GM21529 (cell line): ENCODE data around the gene LAIR1.
"Not testable (repeated sequence)": the region's sequence is repeated elsewhere in the genome, so short reads cannot be mapped to it uniquely, and the experiment has no call there.

Experiments used
- ATAC-seq: cut with Tn5 transposase; IDR thresholded peaks from one replicate; pipeline ENCODE4 v1.9.1; 2021; ENCODE audit not compliant: unreplicated experiment

Gene LAIR1, protein sequence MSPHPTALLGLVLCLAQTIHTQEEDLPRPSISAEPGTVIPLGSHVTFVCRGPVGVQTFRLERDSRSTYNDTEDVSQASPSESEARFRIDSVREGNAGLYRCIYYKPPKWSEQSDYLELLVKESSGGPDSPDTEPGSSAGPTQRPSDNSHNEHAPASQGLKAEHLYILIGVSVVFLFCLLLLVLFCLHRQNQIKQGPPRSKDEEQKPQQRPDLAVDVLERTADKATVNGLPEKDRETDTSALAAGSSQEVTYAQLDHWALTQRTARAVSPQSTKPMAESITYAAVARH

DNA sequence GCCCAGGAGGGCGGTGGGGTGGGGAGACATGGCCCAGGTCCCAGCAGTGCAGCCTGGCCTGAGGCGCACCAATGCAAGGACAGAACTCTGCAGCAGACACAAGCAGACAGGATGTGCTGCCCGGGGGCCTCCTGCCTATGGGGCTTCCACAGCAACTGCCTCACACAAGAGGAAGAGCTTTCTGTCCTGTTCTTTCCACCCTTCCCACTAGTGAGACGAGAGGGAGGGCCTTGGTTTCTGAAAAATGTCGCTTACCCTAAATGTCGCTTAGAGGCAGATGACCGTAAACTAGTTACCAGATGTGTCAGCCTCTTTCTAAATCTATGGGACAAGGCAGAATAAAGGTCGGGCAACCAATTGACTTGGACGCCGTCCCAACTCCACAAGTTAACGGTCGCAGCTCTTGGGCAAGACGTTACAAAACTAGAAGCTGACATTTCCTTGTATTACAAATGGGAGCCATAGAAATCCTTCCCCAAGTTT lies at the start of gene LAIR1:
Gene LAIR1 (minus strand): TSS at position 157 of the 483 bp plus-strand sequence. CDS start 127 bp downstream, at position 30.
- ATAC-seq = no peak

GRCh38 chr19:54414156-54414555 lies 49.4 kb upstream of the LAIR1 start:
- no peak for ATAC-seq

- ATAC-seq = no peak
These were observed 48.1 kb upstream of the LAIR1 start for GRCh38 chr19:54412877-54413276.

GRCh38 chr19:54411033-54411432 lies 46.3 kb upstream of the LAIR1 start:
- no peak for ATAC-seq

GRCh38 chr19:54408456-54409026 lies 43.8 kb upstream of the LAIR1 start:
- ATAC-seq = no peak

DNA sequence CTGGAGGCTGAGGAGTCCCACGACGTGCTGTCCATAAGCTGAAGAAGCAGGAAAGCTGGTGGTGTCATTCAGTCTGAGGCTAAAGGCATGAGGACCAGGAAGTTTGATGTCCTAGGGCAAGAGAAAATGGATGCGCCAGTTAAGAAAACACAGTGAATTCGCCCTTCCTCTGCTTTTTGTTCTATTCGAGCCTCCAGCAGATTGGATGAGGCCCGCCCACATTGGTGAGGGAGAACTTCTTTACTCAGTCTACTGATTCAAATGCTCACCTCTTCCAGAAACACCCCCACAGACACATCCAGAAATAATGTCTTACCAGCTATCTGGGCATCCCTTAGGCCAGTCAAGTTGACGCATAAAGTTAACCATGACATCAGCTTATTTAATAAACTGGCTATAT lies 43.0 kb upstream of the LAIR1 start:
- no peak for ATAC-seq

DNA sequence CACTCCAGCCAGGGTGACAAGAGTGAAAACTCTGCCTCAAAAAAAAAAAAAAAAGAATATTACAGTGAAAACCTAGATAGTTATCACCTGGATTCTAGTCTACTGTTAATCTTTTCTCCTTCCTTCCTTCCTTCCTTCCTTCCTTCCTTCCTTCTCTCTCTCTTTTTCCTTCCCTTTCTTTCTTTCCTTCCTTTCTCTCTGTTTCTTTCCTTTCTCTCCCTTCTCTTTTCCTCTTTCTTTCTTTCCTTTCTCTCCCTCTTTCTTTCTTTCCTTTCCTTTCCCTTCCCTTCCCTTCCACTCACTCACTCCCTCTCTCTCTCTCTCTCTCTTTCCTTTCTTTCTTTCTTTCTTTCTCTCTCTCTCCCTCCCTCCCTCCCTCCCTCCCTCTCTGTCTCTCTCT lies 40.9 kb upstream of the LAIR1 start:
- ATAC-seq = no peak

DNA sequence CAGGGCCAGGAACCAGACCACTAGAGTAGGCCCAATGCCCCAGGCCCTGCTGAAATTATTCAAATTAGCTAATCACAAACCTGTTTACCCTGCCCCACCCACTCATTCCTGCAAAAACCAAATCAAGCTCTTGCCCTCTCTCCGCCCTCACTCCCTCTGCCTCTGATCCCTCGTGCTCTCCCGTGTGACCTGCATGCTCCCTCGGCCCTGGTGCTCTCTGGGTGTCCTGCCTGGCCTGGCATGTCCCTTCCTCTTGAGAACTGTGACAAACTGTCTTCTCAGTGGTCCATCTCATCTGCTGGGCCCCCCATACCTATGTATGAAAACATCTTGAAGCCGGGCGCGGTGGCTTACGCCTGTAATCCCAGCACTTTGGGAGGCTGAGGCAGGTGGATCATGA lies 38.3 kb upstream of the LAIR1 start:
- no peak for ATAC-seq

- ATAC-seq = no peak
These were observed 36.2 kb upstream of the LAIR1 start for GRCh38 chr19:54400913-54401312.

DNA sequence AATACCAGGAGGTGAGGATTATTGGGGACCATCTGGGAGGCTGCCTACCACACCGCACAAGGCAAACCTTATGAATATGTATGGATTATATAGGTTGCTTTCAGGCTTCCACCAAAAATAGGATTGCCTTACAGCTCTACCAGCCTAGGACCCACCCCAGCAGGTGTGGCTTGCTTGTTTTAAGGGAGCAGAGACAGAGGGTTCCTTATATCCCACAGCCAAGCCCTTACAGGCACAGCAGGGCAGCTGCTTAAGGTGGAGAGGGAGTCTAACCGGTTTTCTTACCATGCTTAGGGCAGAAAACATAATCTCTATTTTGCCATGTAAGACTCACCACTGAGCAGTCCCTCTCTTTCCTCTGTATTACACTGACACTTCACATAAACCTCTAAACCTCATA lies 34.5 kb upstream of the LAIR1 start:
- no peak for ATAC-seq

DNA sequence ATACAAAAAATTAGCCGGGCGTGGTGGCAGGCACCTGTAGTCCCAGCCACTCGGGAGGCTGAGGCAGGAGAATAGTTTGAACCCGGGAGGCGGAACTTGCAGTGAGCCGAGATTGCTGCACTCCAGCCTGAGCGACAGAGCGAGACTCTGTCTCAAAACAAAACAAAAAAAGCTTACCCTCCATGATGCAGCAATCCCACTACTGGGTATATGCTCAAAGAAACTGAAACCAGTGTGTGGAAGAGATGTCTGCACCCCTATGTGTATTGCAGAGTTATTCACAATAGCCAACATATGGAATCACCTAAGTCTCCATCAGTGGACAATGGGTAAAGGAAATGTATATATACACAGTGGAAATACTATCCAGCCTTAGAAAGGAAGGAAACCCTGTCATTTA lies 31.0 kb upstream of the LAIR1 start:
- no peak for ATAC-seq

DNA sequence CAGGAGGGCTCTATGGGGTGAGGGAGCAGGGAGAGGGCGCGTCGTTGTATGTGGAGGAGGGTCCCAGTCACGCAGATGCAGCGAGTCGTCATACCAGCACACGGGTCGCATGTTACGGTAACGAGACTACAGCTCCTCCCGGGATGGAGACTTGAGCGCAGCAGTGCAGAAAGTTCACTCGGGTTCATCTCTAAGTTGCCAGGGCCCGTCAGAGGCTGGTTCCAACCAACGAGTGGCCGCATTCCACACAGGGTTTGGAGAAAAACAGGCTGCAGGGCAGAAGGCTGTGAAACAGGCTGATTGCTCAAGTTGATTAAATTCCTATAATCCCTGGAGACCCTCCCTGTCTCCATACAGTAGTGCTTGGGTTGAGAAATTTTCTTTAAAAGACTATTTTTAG lies 28.6 kb upstream of the LAIR1 start:
- no peak for ATAC-seq

DNA sequence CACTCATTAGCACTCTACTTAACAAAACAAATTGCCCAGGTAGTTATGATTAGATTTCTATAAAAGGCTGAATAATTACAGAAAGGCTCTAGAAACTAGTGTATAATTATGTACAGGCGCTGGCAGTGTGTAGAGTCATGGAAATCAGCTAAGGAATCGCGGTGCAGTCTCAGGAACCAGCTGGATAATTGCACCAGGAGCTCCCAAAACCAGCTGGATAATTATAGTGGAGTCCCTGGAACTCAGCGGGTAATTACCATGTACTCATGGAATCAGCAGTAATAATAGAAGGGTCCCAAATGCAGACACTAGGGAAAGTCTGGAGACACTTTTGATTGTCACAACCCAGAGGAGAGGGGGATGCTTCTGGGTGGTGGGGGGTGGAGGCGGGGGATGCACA lies 27.4 kb upstream of the LAIR1 start:
- no peak for ATAC-seq

DNA sequence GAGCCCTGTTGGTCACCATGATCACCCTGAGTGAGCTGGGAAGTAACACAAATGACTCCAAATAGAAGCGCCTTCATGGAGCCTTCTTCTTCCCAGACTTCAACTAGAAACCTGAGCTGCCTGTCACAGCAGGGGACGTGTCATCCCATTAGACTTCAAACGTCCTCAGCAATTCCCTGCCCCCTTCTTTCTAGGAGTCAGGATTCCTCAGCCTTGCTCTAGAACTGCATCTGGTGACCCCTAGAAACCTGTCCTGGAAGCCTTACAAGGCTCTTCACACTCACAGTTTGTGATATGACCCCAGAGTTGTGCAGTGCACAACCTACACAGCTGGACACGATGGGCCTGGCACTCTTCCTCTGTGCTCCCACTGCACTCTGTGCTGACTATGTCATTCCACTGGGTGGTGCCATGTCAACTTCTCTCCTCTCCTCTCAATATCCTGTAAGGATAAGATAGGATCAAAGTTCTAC lies 26.9 kb upstream of the LAIR1 start:
- ATAC-seq = no peak

- ATAC-seq = no peak
These were observed 26.3 kb upstream of the LAIR1 start for GRCh38 chr19:54390942-54391577.

DNA sequence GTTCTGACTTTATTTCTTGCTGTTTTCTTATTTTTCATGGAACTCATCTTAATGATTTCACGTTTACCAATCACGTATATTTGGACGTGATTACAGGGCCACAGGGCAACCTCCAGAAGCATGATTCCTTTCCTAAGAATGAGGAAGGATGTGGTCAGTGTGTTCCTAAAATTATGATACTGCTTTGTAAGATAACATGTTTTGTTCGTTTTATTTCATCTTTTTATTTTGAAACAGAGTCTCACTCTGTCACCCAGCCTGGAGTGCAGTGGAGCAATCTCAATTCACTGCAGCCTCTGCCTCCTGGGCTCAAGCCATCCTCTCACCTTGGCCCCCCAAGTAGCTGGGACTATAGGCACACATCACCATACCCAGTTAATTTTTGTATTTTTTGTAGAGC lies 24.8 kb upstream of the LAIR1 start:
- no peak for ATAC-seq

- no peak for ATAC-seq
These were observed 24.0 kb upstream of the LAIR1 start for GRCh38 chr19:54388802-54389139.

- ATAC-seq = no peak
These were observed 23.5 kb upstream of the LAIR1 start for GRCh38 chr19:54387991-54388801.

- ATAC-seq = no peak
These were observed 18.6 kb upstream of the LAIR1 start for GRCh38 chr19:54383330-54383729.

- not testable (repeated sequence) for ATAC-seq
These were observed 17.3 kb upstream of the LAIR1 start for GRCh38 chr19:54382041-54382440.

DNA sequence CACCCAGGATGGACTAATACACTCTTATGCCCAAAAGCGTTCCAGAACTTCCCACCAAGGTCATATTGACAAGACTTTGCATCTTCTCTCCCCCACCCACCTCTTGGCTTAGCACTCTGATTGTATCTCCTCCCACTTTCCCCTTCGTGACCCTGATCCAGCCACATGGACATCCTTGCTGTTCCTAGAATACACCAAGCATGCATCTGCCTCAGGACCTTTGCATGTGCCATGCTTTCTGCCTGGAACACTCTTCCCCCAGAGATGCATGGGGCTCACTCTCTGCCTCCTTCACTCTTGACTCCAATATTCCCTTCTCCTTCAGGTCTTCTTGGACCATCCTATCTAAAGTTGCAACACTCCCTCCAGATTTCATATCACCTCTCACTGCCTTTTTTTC lies 16.2 kb upstream of the LAIR1 start:
- ATAC-seq = no peak
